SIG-M5 treated with dmso at 0.1 percent for 504 hours (cell line): ENCODE data around the gene PLPPR2.
"Not testable (repeated sequence)": the region's sequence is repeated elsewhere in the genome, so short reads cannot be mapped to it uniquely, and the experiment has no call there.

Experiments used
- DNase-seq: peaks from one replicate; lab custom pipeline; 2025; ENCODE audit not compliant: unreplicated experiment; lab: John Stamatoyannopoulos, UW

PLPPR2 gene

GRCh38 chr19:11390933-11391680 is 35.9 kb downstream of the PLPPR2 start:
- no peak for DNase-seq

DNA sequence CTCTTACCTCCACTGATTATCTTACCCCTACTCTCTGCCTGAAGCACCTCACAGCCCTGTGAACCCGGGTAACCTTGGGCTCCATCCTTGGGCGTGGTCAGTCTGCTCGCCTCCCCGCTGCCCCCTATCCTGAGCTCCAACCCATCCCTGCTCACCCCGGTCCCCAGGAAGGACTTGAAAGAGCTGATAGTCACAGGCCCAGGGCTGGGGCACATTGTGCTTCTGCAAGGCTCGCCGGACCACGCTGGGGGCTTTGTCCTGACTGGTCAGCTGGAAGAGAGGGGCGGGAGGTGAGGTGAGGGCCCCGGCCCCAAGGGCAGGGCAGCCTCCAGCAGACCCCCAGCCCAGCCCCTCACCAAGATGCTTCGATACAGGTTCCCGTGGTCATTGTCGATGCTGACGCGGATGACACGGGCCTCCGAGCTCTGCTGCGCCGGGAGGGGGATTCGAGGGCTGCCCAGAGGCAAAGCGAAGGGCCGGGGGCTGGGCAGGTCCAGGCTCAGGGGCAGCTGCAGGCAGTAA is 41.9 kb downstream of the PLPPR2 start:
- no peak for DNase-seq

DNA sequence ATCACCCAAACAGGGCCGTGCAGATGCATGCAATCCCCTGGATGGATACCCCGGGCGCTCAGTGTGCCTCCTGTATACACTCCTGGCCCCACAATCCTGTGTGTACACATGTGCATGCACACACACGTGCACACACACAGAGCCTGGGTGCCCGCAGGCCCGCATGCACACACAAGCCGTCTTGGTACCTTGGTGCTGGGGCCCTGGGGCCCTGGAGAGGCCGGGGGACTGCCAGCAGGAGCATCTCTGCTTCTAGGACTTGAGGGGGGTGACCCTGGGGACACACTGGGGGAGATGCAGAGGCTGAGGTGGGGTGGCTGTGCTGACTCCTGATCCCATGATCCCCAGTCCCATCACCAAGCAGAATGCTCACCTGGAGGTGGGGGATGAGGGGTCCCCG is 44.4 kb downstream of the PLPPR2 start:
- no peak for DNase-seq

- no peak for DNase-seq
These were observed 45.6 kb downstream of the PLPPR2 start for GRCh38 chr19:11400798-11401197.

GRCh38 chr19:11401808-11402543 is 46.7 kb downstream of the PLPPR2 start:
- DNase-seq = no peak

DNA sequence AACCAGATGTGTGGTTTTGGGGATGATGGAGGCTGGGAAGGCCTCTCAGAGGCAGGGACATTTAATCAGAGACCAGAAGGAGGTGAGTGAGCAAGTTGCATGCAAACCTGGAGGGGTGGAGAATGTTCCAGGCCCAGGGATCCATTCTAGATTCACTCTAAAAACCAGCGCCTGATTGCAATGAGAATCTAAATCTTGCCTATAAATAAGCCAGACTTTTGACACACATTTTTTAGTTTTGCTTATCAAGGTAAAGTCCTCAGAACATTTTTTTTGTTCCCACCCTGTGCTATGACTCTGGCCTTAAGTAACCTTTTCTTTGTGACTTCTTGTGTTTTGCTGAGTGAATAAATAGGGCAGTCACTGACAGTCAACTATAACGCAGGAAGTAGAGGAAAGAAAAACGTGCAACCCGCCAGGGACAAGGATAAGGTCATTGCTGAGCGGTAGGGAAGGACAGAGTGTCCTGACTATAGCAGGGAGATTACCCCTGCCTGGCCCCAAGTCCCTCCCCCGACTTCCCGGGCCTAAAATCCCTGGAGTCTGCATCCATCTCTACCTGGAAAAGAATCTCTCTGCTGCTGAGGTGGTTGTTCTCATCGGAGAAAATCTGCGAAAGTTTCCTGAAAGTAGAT is 49.5 kb downstream of the PLPPR2 start:
- DNase-seq = no peak

DNA sequence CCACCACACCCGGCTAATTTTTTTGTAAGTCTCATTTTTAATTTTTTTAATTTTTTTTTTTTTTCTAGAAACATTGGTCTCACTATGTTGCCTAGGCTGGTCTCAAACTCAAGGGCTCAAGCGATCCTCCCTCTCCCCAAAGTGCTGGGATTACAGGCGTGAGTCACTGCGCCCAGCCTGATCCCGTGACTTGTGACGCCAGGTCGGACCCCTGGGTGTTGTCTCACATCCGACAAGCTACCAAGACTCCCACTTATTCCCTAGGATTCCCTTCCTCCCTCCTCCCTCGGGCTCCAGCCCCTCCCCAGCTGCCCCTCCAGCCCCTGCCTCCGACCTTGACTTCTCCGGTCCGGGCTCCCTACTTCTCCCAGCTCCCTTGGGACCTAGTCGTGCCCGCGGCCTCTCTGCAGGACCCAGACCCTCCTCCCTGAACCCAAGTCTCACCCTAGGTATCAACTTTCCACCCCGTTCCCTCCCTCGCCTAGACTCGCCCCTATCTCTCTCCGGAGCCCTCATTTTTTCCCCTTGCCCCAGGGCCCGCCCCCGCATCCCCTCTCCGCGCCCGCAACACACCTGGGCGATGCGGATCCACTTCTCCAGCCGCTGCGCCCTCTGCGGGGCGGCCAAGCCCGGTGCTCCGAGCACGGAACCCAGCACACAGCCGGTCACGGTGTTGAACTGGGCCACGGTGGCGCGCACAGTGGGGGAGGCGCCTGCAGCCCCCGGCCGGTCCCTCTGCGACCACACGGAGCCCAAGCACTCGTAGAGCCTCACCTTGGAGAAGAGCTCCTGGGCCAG is 50.8 kb downstream of the PLPPR2 start:
- DNase-seq = no peak

- DNase-seq = not testable (repeated sequence)
These were observed 51.5 kb downstream of the PLPPR2 start for GRCh38 chr19:11406703-11407236.

DNA sequence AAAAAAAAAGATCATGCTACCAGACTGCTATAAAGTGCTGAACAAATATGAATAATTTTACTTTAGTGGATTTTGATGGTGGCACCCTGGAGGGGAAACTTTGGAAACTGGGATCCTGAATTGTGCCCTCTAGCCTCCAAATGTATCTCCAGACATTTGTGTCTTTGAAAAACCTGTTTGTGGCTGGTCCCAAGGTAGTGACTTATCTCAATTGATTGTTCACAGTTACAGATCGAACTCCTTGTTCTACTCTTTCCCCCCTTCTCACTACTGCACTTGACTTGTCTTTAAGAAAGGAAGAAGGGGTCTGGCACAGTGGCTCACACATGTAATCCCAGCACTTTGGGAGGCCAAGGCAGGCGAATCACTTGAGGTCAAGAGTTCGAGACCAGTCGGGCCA is 53.4 kb downstream of the PLPPR2 start:
- no peak for DNase-seq

DNA sequence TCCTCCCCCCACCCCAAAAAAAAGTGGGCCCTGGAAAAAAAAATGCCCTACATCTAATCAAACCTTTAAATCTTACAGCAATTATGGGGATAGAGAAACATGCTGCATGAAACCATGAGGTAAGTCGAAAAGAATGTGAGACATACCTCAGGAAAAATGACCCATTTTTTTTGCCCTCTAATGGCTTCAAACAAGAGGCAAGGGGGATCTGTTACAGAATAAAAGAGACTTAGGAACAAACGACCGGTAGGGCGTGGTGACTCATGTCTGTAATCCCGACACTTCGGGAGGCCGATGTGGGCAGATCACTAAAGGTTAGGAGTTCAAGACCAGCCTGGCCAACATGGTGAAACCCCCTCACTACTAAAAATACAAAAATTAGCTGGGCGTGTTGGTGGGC is 55.5 kb downstream of the PLPPR2 start:
- DNase-seq = no peak

DNA sequence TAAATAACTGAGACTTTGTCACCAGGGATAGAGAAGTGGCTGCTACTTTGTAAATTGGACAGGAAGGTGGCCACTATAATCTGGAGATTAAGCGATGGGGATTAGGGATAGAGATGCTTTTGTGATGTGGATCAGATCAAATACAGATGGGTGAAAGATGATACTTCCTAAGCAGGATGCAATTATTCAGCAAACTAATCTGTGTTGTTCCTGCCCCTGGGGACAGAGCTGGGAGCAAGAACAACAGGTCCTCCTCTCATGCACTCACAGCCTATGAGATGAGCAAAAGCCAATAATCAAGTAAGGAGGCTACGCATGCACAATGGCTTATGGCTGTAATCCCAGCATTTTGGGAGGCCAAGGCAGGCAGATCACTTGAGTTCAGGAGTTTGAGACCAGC is 59.3 kb downstream of the PLPPR2 start:
- no peak for DNase-seq
